Caco-2 (cell line): ENCODE results near the gene SAMM50. TPM values are rescaled to one million over a fixed set of nuclear protein-coding genes. Genes with fewer than 3 reads are reported as not detected.

Experiments
- BruUV-seq: library from RNA; stranded (reverse); fragments of 400-500 nt; replicated peaks from 2 replicates; lab custom pipeline; 2021; lab: Mats Ljungman, UMichigan
- CTCF ChIA-PET: fragments of 300-600 bp; sonication (Branson Sonifier 250); formaldehyde crosslinking; loops from one replicate; lab custom pipeline; 2022; ENCODE audit warnings: antibody characterized with exemption; lab: Charles Lee
- POLR2A ChIA-PET: fragments of 300-600 bp; sonication (Branson Sonifier 250); formaldehyde crosslinking; loops from one replicate; lab custom pipeline; 2022; ENCODE audit warnings: antibody characterized with exemption; lab: Charles Lee
- DNase-seq, 2 experiments: peaks; one replicate each; pipeline versions ENCODE4 v3.0.0 to v3.0.0-alpha.2; 2020 to 2022
- H3K27me3 ChIP-seq: replicated peaks from 2 replicates; pipeline ENCODE4 v1.6.0; 2011; ENCODE audit warnings: low read length; ENCODE audit not compliant: control insufficient read depth, insufficient read depth
- H3K36me3 ChIP-seq: 2 replicates; pipeline ENCODE4 v1.5.1; 2011; ENCODE audit warnings: low read length; ENCODE audit not compliant: control insufficient read depth, insufficient read depth
- H3K4me1 ChIP-seq: fragments of 250-450 bp; sonication (Bioruptor Pico); 2 replicates; pipeline ENCODE4 v1.5.1; 2020; ENCODE audit warnings: mild to moderate bottlenecking
- H3K4me3 ChIP-seq: 2 replicates; pipeline ENCODE4 v1.5.1; 2011; ENCODE audit warnings: low read depth, mild to moderate bottlenecking, control low read depth, low read length
- H3K9me3 ChIP-seq: fragments of 250-450 bp; sonication (Bioruptor Pico); 2 replicates; pipeline ENCODE4 v1.5.1; 2020; ENCODE audit warnings: mild to moderate bottlenecking, moderate library complexity
- H3K27ac Mint-ChIP-seq: one replicate; pipeline ENCODE4 v1.8.0; 2022; ENCODE audit warnings: mixed read lengths; ENCODE audit not compliant: unreplicated experiment
- H3K27me3 Mint-ChIP-seq: one replicate; pipeline ENCODE4 v1.8.0; 2022; ENCODE audit warnings: mixed read lengths; ENCODE audit not compliant: insufficient read depth, unreplicated experiment
- H3K36me3 Mint-ChIP-seq: one replicate; pipeline ENCODE4 v1.8.0; 2022; ENCODE audit warnings: mild to moderate bottlenecking, mixed read lengths; ENCODE audit not compliant: insufficient read depth, unreplicated experiment
- H3K4me1 Mint-ChIP-seq: one replicate; pipeline ENCODE4 v1.8.0; 2022; ENCODE audit warnings: low read depth, mixed read lengths; ENCODE audit not compliant: unreplicated experiment
- H3K4me3 Mint-ChIP-seq: one replicate; pipeline ENCODE4 v1.8.0; 2022; ENCODE audit warnings: mild to moderate bottlenecking, moderate library complexity, mixed read lengths; ENCODE audit not compliant: unreplicated experiment
- H3K9me3 Mint-ChIP-seq: one replicate; pipeline ENCODE4 v1.8.0; 2022; ENCODE audit warnings: mixed read lengths; ENCODE audit not compliant: unreplicated experiment
- CTCF ChIP-seq, 2 experiments: fragments of 200-600 bp in 1 of 2; IDR thresholded peaks; 1 replicate in 1 of 2; 2 replicates in 1 of 2; pipeline versions ENCODE4 v1.5.1 to v1.8.0; 2011 to 2022; ENCODE audit warnings: antibody characterized with exemption in 1 of 2, control low read depth in 1 of 2, inconsistent platforms in 1 of 2, low read depth in 1 of 2, low read length in 1 of 2, mild to moderate bottlenecking in 1 of 2, moderate library complexity in 1 of 2; ENCODE audit not compliant: insufficient read depth in 1 of 2, severe bottlenecking in 1 of 2, unreplicated experiment in 1 of 2
- intact Hi-C: fragments of 100-400 bp; cut with micrococcal nuclease; formaldehyde crosslinking; loops from one replicate; pipeline ENCODE4 v1.10.0; 2022; ENCODE audit not compliant: unreplicated experiment
- total RNA-seq: library from RNA; stranded (reverse); gene quantifications from 2 replicates; pipeline ENCODE4 v1.2.3, GENCODE V29; 2022

The SAMM50 gene
- total RNA-seq, 1 experiment from 2014 or later: 66.4 TPM

GRCh38 chr22:43996170-43996980, 41.1 kb downstream of the SAMM50 start:
- H3K4me1 ChIP-seq: no peaks in the 10 kb centered on the region
- H3K4me3 ChIP-seq: no peak overlapping the region
- POLR2A ChIA-PET: no interaction called here
- Mint-ChIP-seq H3K4me1 (peaks cover 7% of the 10 kb centered on the region), H3K27ac (no peak overlapping the region), H3K27me3 (no peaks in the 10 kb centered on the region), H3K4me3 (no peak overlapping the region), H3K9me3 (no peaks in the 10 kb centered on the region), H3K36me3 (peaks cover 55% of the 10 kb centered on the region)
- no peaks in the 10 kb centered on the region for H3K9me3 ChIP-seq
- DNase-seq: no peak
- no peak for TF ChIP-seq CTCF (IDR thresholded peaks at IDR 0.05; ENCODE audit: insufficient read depth in 1 of 2, low read depth in 1 of 2, low read length in 1 of 2, severe bottlenecking in 1 of 2, unreplicated experiment in 1 of 2)
- no TSS peak for BruUV-seq
- peaks cover 2% of the 10 kb centered on the region; the same call in 1 of the 2 replicates for H3K36me3 ChIP-seq
- no peaks in the 10 kb centered on the region for H3K27me3 ChIP-seq
- intact Hi-C loops: no loop called here
- CTCF ChIA-PET: no interaction called here

- H3K36me3 ChIP-seq: peaks cover 2% of the 10 kb centered on the region; the same call in 1 of the 2 replicates
- no peaks in the 10 kb centered on the region for H3K9me3 Mint-ChIP-seq
- peaks cover 49% of the 10 kb centered on the region for H3K36me3 Mint-ChIP-seq
- POLR2A ChIA-PET: no interaction called here
- H3K4me3 ChIP-seq: no peak overlapping the region
- H3K4me1 ChIP-seq: no peaks in the 10 kb centered on the region
- H3K4me3 Mint-ChIP-seq: no peak overlapping the region
- no peaks in the 10 kb centered on the region for H3K9me3 ChIP-seq
- TF ChIP-seq CTCF (IDR thresholded peaks at IDR 0.05; ENCODE audit: insufficient read depth in 1 of 2, low read depth in 1 of 2, low read length in 1 of 2, severe bottlenecking in 1 of 2, unreplicated experiment in 1 of 2): no peak
- intact Hi-C loops: no loop called here
- no TSS peak for BruUV-seq
- H3K27me3 ChIP-seq: no peaks in the 10 kb centered on the region
- no peak overlapping the region for H3K27ac Mint-ChIP-seq
- CTCF ChIA-PET: no interaction called here
- peaks cover 7% of the 10 kb centered on the region for H3K4me1 Mint-ChIP-seq
- no peaks in the 10 kb centered on the region for H3K27me3 Mint-ChIP-seq
- no peak for DNase-seq
These were observed 41.7 kb downstream of the SAMM50 start for GRCh38 chr22:43996981-43997265.

GRCh38 chr22:43998679-43999264, 43.5 kb downstream of the SAMM50 start:
- no peak for DNase-seq
- intact Hi-C loops: no loop called here
- CTCF ChIA-PET: interaction anchor here (1.3 kb wide), 1 partner anchor 87 kb away, joined by 4 read pairs; no protein-coding TSS in a partner anchor
- Histone ChIP-seq H3K4me3 (no peak overlapping the region), H3K9me3 (no peaks in the 10 kb centered on the region), H3K36me3 (no peaks in the 10 kb centered on the region), H3K4me1 (no peaks in the 10 kb centered on the region), H3K27me3 (no peaks in the 10 kb centered on the region)
- Mint-ChIP-seq H3K4me3 (no peak overlapping the region), H3K27ac (no peak overlapping the region), H3K27me3 (no peaks in the 10 kb centered on the region), H3K36me3 (peaks cover 35% of the 10 kb centered on the region), H3K4me1 (peaks cover under 1% of the 10 kb centered on the region), H3K9me3 (no peaks in the 10 kb centered on the region)
- POLR2A ChIA-PET: no interaction called here
- no peak for TF ChIP-seq CTCF (IDR thresholded peaks at IDR 0.05; ENCODE audit: insufficient read depth in 1 of 2, low read depth in 1 of 2, low read length in 1 of 2, severe bottlenecking in 1 of 2, unreplicated experiment in 1 of 2)
- no TSS peak for BruUV-seq
